HL-60 (cell line): Measurements from ENCODE around the gene DTNA.

Experiments
- CTCF ChIP-seq: IDR thresholded peaks from one replicate; pipeline ENCODE4 v1.5.1; 2011; ENCODE audit warnings: low read length, control low read depth, inconsistent platforms; ENCODE audit not compliant: insufficient read depth
- GABPA ChIP-seq: IDR thresholded peaks from 2 replicates; pipeline ENCODE4 v1.6.1; 2012; ENCODE audit warnings: low read depth
- POLR2AphosphoS5 ChIP-seq: IDR thresholded peaks from 2 replicates; pipeline ENCODE4 v1.6.1; 2012; ENCODE audit warnings: low read depth

- TF ChIP-seq CTCF (no peak), GABPA (no peak), POLR2AphosphoS5 (no peak)
These were observed 31.3 kb downstream of the DTNA start for GRCh38 chr18:34741401-34741800.
